A673 (cell line): ENCODE data around the gene ITPR3.

ENCODE experiments used
- EZH2 ChIP-seq: fragments of 200-600 bp; sonication (generic); IDR thresholded peaks from 2 replicates; pipeline ENCODE4 v1.6.1; 2017; ENCODE audit warnings: borderline replicate concordance, low read depth, mild to moderate bottlenecking, mixed read lengths, antibody characterized with exemption, low read length; ENCODE audit not compliant: poor library complexity, severe bottlenecking
- TF ChIP-seq, protein P1 (sequence below): fragments of 300-800, 200-600 bp; sonication (generic); conservative IDR thresholded peaks from 2 replicates; pipeline ENCODE4 v1.5.1; 2017; ENCODE audit warnings: low read depth, mild to moderate bottlenecking, antibody characterized with exemption, low read length, moderate library complexity, mixed read lengths

DNA sequence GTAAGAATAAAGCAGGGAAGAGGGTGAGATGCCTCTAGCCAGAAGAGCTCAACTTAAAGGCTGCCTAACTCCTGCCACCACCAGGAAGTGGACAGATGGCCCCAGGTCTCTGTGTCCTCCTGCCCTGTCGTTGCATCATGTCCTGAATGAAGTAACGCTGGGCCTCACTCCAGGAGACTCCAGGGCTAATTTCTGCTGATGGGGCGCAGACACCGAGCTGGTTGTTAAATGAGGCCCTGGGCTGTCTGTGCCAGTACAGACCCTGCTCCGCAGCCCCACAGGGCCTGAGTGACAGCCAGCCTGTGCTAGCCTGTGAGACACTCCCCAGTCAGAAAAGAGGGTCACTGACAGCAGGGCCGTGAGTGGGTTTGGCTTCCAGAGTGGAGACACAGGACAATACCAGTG is 119.1 kb downstream of the ITPR3 start:
- TF ChIP-seq, protein P1, sequence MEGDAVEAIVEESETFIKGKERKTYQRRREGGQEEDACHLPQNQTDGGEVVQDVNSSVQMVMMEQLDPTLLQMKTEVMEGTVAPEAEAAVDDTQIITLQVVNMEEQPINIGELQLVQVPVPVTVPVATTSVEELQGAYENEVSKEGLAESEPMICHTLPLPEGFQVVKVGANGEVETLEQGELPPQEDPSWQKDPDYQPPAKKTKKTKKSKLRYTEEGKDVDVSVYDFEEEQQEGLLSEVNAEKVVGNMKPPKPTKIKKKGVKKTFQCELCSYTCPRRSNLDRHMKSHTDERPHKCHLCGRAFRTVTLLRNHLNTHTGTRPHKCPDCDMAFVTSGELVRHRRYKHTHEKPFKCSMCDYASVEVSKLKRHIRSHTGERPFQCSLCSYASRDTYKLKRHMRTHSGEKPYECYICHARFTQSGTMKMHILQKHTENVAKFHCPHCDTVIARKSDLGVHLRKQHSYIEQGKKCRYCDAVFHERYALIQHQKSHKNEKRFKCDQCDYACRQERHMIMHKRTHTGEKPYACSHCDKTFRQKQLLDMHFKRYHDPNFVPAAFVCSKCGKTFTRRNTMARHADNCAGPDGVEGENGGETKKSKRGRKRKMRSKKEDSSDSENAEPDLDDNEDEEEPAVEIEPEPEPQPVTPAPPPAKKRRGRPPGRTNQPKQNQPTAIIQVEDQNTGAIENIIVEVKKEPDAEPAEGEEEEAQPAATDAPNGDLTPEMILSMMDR, result no peak
- no peak for TF ChIP-seq EZH2
